ENCODE measurements around the gene VIPR2. TPM values are rescaled to one million over a fixed set of nuclear protein-coding genes. Genes with fewer than 3 reads are reported as not detected.

VIPR2 gene
- total and polyA plus RNA-seq, 2 of the 13 experiments (the other 11 are each of a cell fraction or from before 2014, with no cell fraction given) = not detected

- no peak for DNase-seq (ENCODE audit: low spot score)
- Histone ChIP-seq H3K79me2 (ENCODE audit: insufficient read depth, low read length) (no peaks in the 10 kb centered on the region), H3K9me3 (ENCODE audit: low read length) (no peaks in the 10 kb centered on the region), H3K4me3 (replicated peaks in 1 of 3; ENCODE audit: insufficient read depth in 1 of 3, low read depth in 2 of 3, low read length in 3 of 3) (no peak overlapping the region), H3K4me1 (ENCODE audit: insufficient read depth, low read length) (no peaks in the 10 kb centered on the region), H3K4me2 (ENCODE audit: low read depth, low read length) (no peak overlapping the region), H3K36me3 (replicated peaks in 1 of 2; ENCODE audit: control insufficient read depth in 1 of 2, insufficient read depth in 2 of 2, low read length in 2 of 2) (no peaks in the 10 kb centered on the region), H3K27me3 (ENCODE audit: control insufficient read depth in 1 of 2, insufficient read depth in 2 of 2, low read length in 2 of 2) (peaks cover 0 to 29% of the 10 kb centered on the region in 2 experiments; a peak in 3 of 5 replicates), H2AFZ (ENCODE audit: low read length) (no peak overlapping the region), H4K20me1 (ENCODE audit: insufficient read depth, low read length) (no peaks in the 10 kb centered on the region), H3K9ac (ENCODE audit: insufficient read depth, low read depth, low read length) (no peak overlapping the region), H3K27ac (ENCODE audit: extremely low read length, insufficient read depth, low read length) (no peak overlapping the region)
- no peak for FAIRE-seq
- ChIA-PET CTCF (ENCODE audit: low intra/inter-chr PET ratio, low total read pairs) (no interaction called here), POLR2A (no interaction called here)
- intact Hi-C loops (cut with micrococcal nuclease; ENCODE audit: unreplicated experiment) = no loop called here
- no peak for TF ChIP-seq ZBTB25 (CRISPR knock-in tag; IDR thresholded peaks at IDR 0.05)
- no peak for TF ChIP-seq MAFF (IDR thresholded peaks at IDR 0.05; ENCODE audit: low read depth, low read length)
- TF ChIP-seq ZFP37 (CRISPR knock-in tag; IDR thresholded peaks at IDR 0.05; ENCODE audit: borderline replicate concordance) = no peak
- no peak for TF ChIP-seq HOXA9 (CRISPR knock-in tag; IDR thresholded peaks at IDR 0.05; ENCODE audit: borderline replicate concordance)
- no peak for TF ChIP-seq ATRX (CRISPR knock-in tag; IDR thresholded peaks at IDR 0.05; ENCODE audit: borderline replicate concordance)
- no peak for TF ChIP-seq SOX6 (IDR thresholded peaks at IDR 0.05)
- TF ChIP-seq SOX6 (CRISPR knock-in tag; IDR thresholded peaks at IDR 0.05) = no peak
- no peak for TF ChIP-seq KLF15 (CRISPR knock-in tag; IDR thresholded peaks at IDR 0.05; ENCODE audit: borderline replicate concordance)
- TF ChIP-seq FOXA3 (CRISPR knock-in tag; IDR thresholded peaks at IDR 0.05) = no peak
- TF ChIP-seq KLF6 (CRISPR knock-in tag; IDR thresholded peaks at IDR 0.05) = no peak
- TF ChIP-seq CAMTA2 (CRISPR knock-in tag; IDR thresholded peaks at IDR 0.05; ENCODE audit: borderline replicate concordance) = no peak
- no peak for TF ChIP-seq ZIK1 (CRISPR knock-in tag; IDR thresholded peaks at IDR 0.05; ENCODE audit: borderline replicate concordance, low read depth)
- no peak for TF ChIP-seq MIER3 (CRISPR knock-in tag; IDR thresholded peaks at IDR 0.05; ENCODE audit: borderline replicate concordance)
- no peak for TF ChIP-seq ZNF75D (CRISPR knock-in tag; IDR thresholded peaks at IDR 0.05; ENCODE audit: borderline replicate concordance)
- ATAC-seq = no peak
- 34% methylated on average over 3 of the region's 3 CpGs for WGBS (ENCODE audit: low lambda C conversion rate)
- BruUV-seq (replicated peaks) = no TSS peak
- in situ Hi-C loops (cut with HindIII; ENCODE audit: extremely low pct_ligation_motif_present, low pct_unique_long_range_greater_than_20kb) = no loop called here
These were observed 32.8 kb upstream of the VIPR2 start for GRCh38 chr7:159177284-159177953.
